GM12878 (cell line): ENCODE measurements around the gene CDH2. TPM values are rescaled to one million over a fixed set of nuclear protein-coding genes. Genes with fewer than 3 reads are reported as not detected.

ENCODE experiments used
- ATAC-seq: fragments of 200-7000 bp; cut with Tn5 transposase; 3 replicates; pipeline ENCODE4 v1.9.1; 2020; ENCODE audit warnings: mild to moderate bottlenecking, moderate library complexity
- BruUV-seq: library from RNA; stranded (reverse); fragments of 400-500 nt; replicated peaks from 2 replicates; lab custom pipeline; 2021; lab: Mats Ljungman, UMichigan
- CTCF ChIA-PET: fragments of 300-600 bp; sonication (Branson Sonifier 250); formaldehyde crosslinking; extraction: SDS; loops from one replicate; lab custom pipeline; 2021; ENCODE audit warnings: inconsistent platforms; lab: Yijun Ruan, JAX
- POLR2A ChIA-PET: fragments of 350-600 bp; formaldehyde crosslinking; extraction: SDS; loops from one replicate; lab custom pipeline; 2021; ENCODE audit warnings: inconsistent platforms; lab: Charles Lee
- RAD21 ChIA-PET: fragments of 300-600 bp; sonication (Branson Sonifier 250); formaldehyde crosslinking; loops from one replicate; lab custom pipeline; 2023; ENCODE audit warnings: antibody characterized with exemption; ENCODE audit not compliant: unreplicated experiment; lab: Charles Lee
- SMC1A ChIA-PET: fragments of 300-600 bp; sonication (Branson Sonifier 250); formaldehyde crosslinking; loops from one replicate; lab custom pipeline; 2023; ENCODE audit not compliant: unreplicated experiment, uncharacterized antibody; lab: Charles Lee
- DNase-seq: peaks from one replicate; pipeline ENCODE4 v3.0.0-alpha.2; 2011; ENCODE audit warnings: low read depth, low spot score
- FAIRE-seq: peaks from 3 replicates; lab custom pipeline; 2011; peaks lifted over from hg19 to GRCh38; lab: Jason Lieb, UNC
- H2AFZ ChIP-seq: 2 replicates; pipeline ENCODE4 v1.6.0; 2011; ENCODE audit warnings: low read depth, low read length, control low read depth; ENCODE audit not compliant: control insufficient read depth
- H3K27ac ChIP-seq: 2 replicates; pipeline ENCODE4 v1.5.1; 2011; ENCODE audit warnings: control low read depth; ENCODE audit not compliant: control insufficient read depth, insufficient read depth
- H3K27me3 ChIP-seq, 2 experiments: replicated peaks in 1 of 2; 2 replicates each; pipeline versions ENCODE4 v1.6.0 to v1.6.1; 2011; ENCODE audit warnings: low read length in 1 of 2; ENCODE audit not compliant: control insufficient read depth in 2 of 2, insufficient read depth in 2 of 2
- H3K36me3 ChIP-seq, 2 experiments: 2 replicates each; pipeline ENCODE4 v1.5.1; 2011; ENCODE audit warnings: low read length in 1 of 2; ENCODE audit not compliant: control insufficient read depth in 2 of 2, insufficient read depth in 2 of 2
- H3K4me1 ChIP-seq: 2 replicates; pipeline ENCODE4 v1.6.1; 2011; ENCODE audit warnings: mild to moderate bottlenecking, low read length, moderate library complexity, mixed read lengths; ENCODE audit not compliant: control insufficient read depth, insufficient read depth
- H3K4me2 ChIP-seq: 2 replicates; pipeline ENCODE4 v1.6.0; 2011; ENCODE audit warnings: control low read depth; ENCODE audit not compliant: control insufficient read depth, insufficient read depth
- H3K4me3 ChIP-seq: fragments of 200-600 bp; sonication (generic); 2 replicates; pipeline ENCODE4 v1.5.1; 2016
- H3K79me2 ChIP-seq: 2 replicates; pipeline ENCODE4 v1.6.0; 2011; ENCODE audit warnings: low read length; ENCODE audit not compliant: control insufficient read depth, insufficient read depth
- H3K9ac ChIP-seq: 2 replicates; pipeline ENCODE4 v1.8.0; 2011; ENCODE audit warnings: low read length, control low read depth, mixed read lengths; ENCODE audit not compliant: control insufficient read depth, insufficient read depth
- H3K9me3 ChIP-seq: replicated peaks from 3 replicates; pipeline ENCODE4 v1.5.1; 2011; ENCODE audit warnings: mild to moderate bottlenecking, low read length; ENCODE audit not compliant: control insufficient read depth, insufficient read depth
- H4K20me1 ChIP-seq: 2 replicates; pipeline ENCODE4 v1.6.0; 2011; ENCODE audit not compliant: control insufficient read depth, insufficient read depth
- CHD2 ChIP-seq: IDR thresholded peaks from 2 replicates; pipeline ENCODE4 v1.6.1; 2011; ENCODE audit warnings: low read depth, low read length, improper control_type of control experiment, borderline replicate concordance
- PML ChIP-seq: IDR thresholded peaks from 2 replicates; pipeline ENCODE4 v1.6.1; 2012; ENCODE audit warnings: low read length, inconsistent platforms
- SIX5 ChIP-seq: IDR thresholded peaks from 2 replicates; pipeline ENCODE4 v1.6.1; 2011; ENCODE audit warnings: mild to moderate bottlenecking, low read depth, low read length, moderate library complexity; ENCODE audit not compliant: severe bottlenecking
- STAT1 ChIP-seq: fragments of 450-650 bp; conservative IDR thresholded peaks from 2 replicates; pipeline ENCODE4 v1.6.1; 2014; ENCODE audit warnings: antibody characterized with exemption, mild to moderate bottlenecking
- TCF12 ChIP-seq: IDR thresholded peaks from 2 replicates; pipeline ENCODE4 v1.6.1; 2011; ENCODE audit warnings: low read depth, mild to moderate bottlenecking, low read length
- YBX1 ChIP-seq: fragments of 450-650 bp; IDR thresholded peaks from 2 replicates; pipeline ENCODE4 v1.6.1; 2016; ENCODE audit warnings: antibody characterized with exemption
- ZSCAN29 ChIP-seq: fragments of 450-650 bp; IDR thresholded peaks from 2 replicates; pipeline ENCODE4 v1.6.1; 2017; ENCODE audit warnings: mild to moderate bottlenecking, moderate library complexity
- WGBS: methylation state at CpG from one replicate; pipeline ENCODE4 v1.1.6; 2016; ENCODE audit warnings: low lambda C conversion rate; ENCODE audit not compliant: insufficient replicate concordance, insufficient coverage; ENCODE audit errors: missing lambda C conversion rate; 5-methylcytosine and 5-hydroxymethylcytosine counted together
- in situ Hi-C: fragments of 300-500 bp; cut with MboI; formaldehyde crosslinking; loops from 9 replicates; pipeline ENCODE4 v1.14.3; 2018; ENCODE audit warnings: mixed read lengths
- intact Hi-C: fragments of 100-400 bp; cut with micrococcal nuclease; formaldehyde crosslinking; loops from one replicate; pipeline ENCODE4 v1.14.2; 2022; ENCODE audit not compliant: unreplicated experiment
- polyA plus RNA-seq, 11 experiments: library from polyadenylated mRNA; depleted of rRNA in 4 of 11; unstranded in 6 of 11; stranded (reverse) in 5 of 11; fragments of >200 nt; fragmentation: Nextera tagmentation in 4 of 11; fragmentation: Illumina TruSeq in 1 of 11; extraction: Ambion mirVana in 4 of 11; extraction: Trizol in 1 of 11; gene quantifications; 1 replicate in 1 of 11; 2 replicates in 10 of 11; pipeline versions ENCODE4 v1.2.1 to v1.2.3, GENCODE V29; 2011 to 2016; ENCODE audit warnings: inconsistent platforms in 2 of 11, missing spikeins in 2 of 11, low read depth in 1 of 11
- total RNA-seq, 4 experiments: library from RNA; depleted of rRNA in 3 of 4; stranded (reverse); fragments of >200 nt in 3 of 4; fragmentation: Illumina TruSeq in 1 of 4; extraction: Trizol in 1 of 4; gene quantifications; 2 replicates each; pipeline versions ENCODE4 v1.2.1 to v1.2.3, GENCODE V29; 2013 to 2021
- TF ChIP-seq, protein P1 (sequence below): fragments of 150-350 bp; IDR thresholded peaks from 2 replicates; pipeline ENCODE4 v1.6.1; 2014; ENCODE audit warnings: mild to moderate bottlenecking, low read depth, low read length
- TF ChIP-seq, protein P2 (sequence below): IDR thresholded peaks from 2 replicates; pipeline ENCODE4 v1.6.1; 2011; ENCODE audit warnings: borderline replicate concordance, low read depth, mild to moderate bottlenecking, moderate library complexity, mixed read lengths, low read length; ENCODE audit not compliant: insufficient read depth; ENCODE audit errors: extremely low read length

The CDH2 gene
- total and polyA plus RNA-seq, 10 of the 15 experiments (the other 5 are each of a cell fraction or from before 2014, with no cell fraction given), result 0.01 to 0.25 (median 0.06) TPM; not detected in 4

DNA sequence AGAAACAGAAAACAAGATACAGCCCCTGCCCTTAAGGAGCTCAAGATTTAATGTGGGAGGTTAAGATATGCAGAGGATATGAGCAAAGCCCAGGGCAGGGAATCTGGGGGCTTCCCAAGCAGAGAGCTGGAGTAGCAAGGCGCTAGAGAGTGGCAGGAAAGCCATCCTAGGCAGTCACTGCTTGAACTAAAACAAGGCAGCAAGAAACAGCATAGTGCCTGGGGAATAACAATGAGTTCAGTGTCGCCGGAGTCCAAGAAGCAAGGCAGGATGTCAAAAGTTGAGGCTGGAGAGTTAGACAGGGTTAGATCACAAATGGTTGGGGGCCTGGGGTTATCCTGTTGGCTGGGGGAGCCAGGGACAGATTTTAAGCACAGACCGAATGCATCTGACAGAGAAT lies 24.6 kb downstream of the CDH2 start:
- no TSS peak for BruUV-seq
- no peaks in the 10 kb centered on the region for H3K79me2 ChIP-seq
- DNase-seq, result no peak
- WGBS, result 25% methylated on average over 4 of the region's 4 CpGs
- H4K20me1 ChIP-seq, result no peaks in the 10 kb centered on the region
- SMC1A ChIA-PET, result no interaction called here
- ATAC-seq, result no peak
- no peak overlapping the region for H2AFZ ChIP-seq
- H3K4me3 ChIP-seq, result no peak overlapping the region
- no peak overlapping the region for H3K4me2 ChIP-seq
- TF ChIP-seq, protein P1, sequence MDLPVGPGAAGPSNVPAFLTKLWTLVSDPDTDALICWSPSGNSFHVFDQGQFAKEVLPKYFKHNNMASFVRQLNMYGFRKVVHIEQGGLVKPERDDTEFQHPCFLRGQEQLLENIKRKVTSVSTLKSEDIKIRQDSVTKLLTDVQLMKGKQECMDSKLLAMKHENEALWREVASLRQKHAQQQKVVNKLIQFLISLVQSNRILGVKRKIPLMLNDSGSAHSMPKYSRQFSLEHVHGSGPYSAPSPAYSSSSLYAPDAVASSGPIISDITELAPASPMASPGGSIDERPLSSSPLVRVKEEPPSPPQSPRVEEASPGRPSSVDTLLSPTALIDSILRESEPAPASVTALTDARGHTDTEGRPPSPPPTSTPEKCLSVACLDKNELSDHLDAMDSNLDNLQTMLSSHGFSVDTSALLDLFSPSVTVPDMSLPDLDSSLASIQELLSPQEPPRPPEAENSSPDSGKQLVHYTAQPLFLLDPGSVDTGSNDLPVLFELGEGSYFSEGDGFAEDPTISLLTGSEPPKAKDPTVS, result no peak
- TF ChIP-seq TCF12 (no peak), SIX5 (no peak), ZSCAN29 (no peak), YBX1 (no peak), CHD2 (no peak), PML (no peak), STAT1 (no peak)
- TF ChIP-seq, protein P2, sequence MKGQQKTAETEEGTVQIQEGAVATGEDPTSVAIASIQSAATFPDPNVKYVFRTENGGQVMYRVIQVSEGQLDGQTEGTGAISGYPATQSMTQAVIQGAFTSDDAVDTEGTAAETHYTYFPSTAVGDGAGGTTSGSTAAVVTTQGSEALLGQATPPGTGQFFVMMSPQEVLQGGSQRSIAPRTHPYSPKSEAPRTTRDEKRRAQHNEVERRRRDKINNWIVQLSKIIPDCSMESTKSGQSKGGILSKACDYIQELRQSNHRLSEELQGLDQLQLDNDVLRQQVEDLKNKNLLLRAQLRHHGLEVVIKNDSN, result no peak
- CTCF ChIA-PET, result no interaction called here
- H3K27me3 ChIP-seq, result no peaks in the 10 kb centered on the region; a peak in 1 of 4 replicates
- H3K4me1 ChIP-seq, result no peaks in the 10 kb centered on the region
- H3K9ac ChIP-seq, result no peak overlapping the region
- intact Hi-C loops, result no loop called here
- no peak overlapping the region for H3K27ac ChIP-seq
- in situ Hi-C loops, result no loop called here
- no peaks in the 10 kb centered on the region for H3K36me3 ChIP-seq
- RAD21 ChIA-PET, result no interaction called here
- no peak for FAIRE-seq
- H3K9me3 ChIP-seq, result no peaks in the 10 kb centered on the region
- POLR2A ChIA-PET, result no interaction called here
